Esophagus squamous epithelium (tissue), 4 donors: Measurements from ENCODE around the gene CDK17.

Experiments used
- POLR2A ChIP-seq, 4 donors: fragments of 450-650 bp; IDR thresholded peaks; one replicate each; pipeline ENCODE4 v1.6.1; 2017; ENCODE audit warnings: antibody characterized with exemption in 4 of 4, mild to moderate bottlenecking in 4 of 4, moderate library complexity in 3 of 4
- TF ChIP-seq, protein P1 (sequence below), 6 experiments: fragments of 450-650 bp in 4 of 6; fragments of 200-600 bp in 2 of 6; sonication (generic) in 2 of 6; IDR thresholded peaks; one replicate each; pipeline ENCODE4 v1.5.1; 2016 to 2019; ENCODE audit warnings: antibody characterized with exemption in 6 of 6, mild to moderate bottlenecking in 4 of 6, moderate library complexity in 4 of 6

DNA sequence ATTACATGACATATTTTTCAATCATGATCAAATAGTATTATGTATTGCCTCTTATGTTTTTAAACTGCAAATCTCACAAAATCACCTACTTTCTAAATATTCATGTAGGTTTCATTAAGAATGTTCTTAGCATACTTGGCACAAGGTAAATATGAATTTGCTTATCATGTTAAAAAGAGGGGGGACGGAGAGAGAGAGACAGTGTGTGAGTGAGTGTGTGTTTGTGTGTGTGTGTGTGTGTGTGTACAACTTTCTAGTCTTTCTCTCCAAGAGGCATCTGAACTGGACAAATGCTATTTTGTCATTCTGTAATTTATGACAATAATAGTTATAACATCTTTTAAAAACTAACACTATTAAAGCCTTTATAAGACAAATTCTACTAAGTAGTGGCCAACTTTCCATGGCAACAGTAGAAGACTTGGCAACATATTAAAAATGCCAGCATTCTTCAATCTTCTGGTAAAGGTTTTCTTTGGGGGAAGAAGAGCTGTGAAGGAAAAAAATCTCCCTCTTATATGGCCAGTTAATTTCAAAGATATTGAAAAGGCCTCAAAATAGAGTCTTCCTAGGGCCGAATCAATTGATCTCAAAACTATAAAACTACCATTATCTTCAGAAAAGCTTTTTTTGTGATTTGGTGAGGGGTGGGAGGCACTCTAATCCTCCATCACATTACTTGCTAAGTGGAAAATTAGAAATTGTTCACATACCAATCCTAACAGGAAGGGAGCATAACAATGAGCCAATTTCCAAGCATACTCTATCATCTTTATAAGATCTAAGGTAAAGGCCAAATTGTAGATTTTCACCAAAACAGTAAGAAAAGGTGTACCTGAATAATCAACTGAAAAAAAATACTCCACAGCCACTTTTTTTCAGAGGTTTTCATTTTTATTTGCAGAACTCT lies 28.2 kb downstream of the CDK17 start:
- TF ChIP-seq, protein P1, sequence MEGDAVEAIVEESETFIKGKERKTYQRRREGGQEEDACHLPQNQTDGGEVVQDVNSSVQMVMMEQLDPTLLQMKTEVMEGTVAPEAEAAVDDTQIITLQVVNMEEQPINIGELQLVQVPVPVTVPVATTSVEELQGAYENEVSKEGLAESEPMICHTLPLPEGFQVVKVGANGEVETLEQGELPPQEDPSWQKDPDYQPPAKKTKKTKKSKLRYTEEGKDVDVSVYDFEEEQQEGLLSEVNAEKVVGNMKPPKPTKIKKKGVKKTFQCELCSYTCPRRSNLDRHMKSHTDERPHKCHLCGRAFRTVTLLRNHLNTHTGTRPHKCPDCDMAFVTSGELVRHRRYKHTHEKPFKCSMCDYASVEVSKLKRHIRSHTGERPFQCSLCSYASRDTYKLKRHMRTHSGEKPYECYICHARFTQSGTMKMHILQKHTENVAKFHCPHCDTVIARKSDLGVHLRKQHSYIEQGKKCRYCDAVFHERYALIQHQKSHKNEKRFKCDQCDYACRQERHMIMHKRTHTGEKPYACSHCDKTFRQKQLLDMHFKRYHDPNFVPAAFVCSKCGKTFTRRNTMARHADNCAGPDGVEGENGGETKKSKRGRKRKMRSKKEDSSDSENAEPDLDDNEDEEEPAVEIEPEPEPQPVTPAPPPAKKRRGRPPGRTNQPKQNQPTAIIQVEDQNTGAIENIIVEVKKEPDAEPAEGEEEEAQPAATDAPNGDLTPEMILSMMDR (IDR thresholded peaks at IDR 0.05) = no peak
- no peak for TF ChIP-seq POLR2A (IDR thresholded peaks at IDR 0.05)
